Measurements from ENCODE around the gene CYP27A1.

Gene CYP27A1

GRCh38 chr2:218852911-218853667 is 71.1 kb downstream of the CYP27A1 start:
- peaks cover 12% of the 10 kb centered on the region for H3K79me1 ChIP-seq (ENCODE audit: low read length)
- peak overlapping the region; percentile 9 for H2BK12ac ChIP-seq (ENCODE audit: low read length)
- H3K79me2 ChIP-seq (ENCODE audit: control insufficient read depth, insufficient read depth, low read length, poor library complexity): no peaks in the 10 kb centered on the region
- no peaks in the 10 kb centered on the region for H3K27me3 ChIP-seq (ENCODE audit: insufficient read depth, low read length)
- no peak overlapping the region for H2AK5ac ChIP-seq (ENCODE audit: low read length)
- peaks cover 41 to 45% of the 10 kb centered on the region in 2 experiments for H3K4me1 ChIP-seq (ENCODE audit: control insufficient read depth in 1 of 2, insufficient read depth in 2 of 2, low read length in 2 of 2)
- H3K23ac ChIP-seq (ENCODE audit: low read length): no peak overlapping the region
- no CpG with 5 or more reads among the region's 16 CpGs for WGBS (ENCODE audit: extremely low coverage, insufficient coverage, insufficient read length)
- H3K4ac ChIP-seq (ENCODE audit: low read depth, low read length): no peak overlapping the region
- H3K27ac ChIP-seq (ENCODE audit: low read depth, low read length): peak overlapping the region; percentile 12
- H2AFZ ChIP-seq (ENCODE audit: insufficient read depth, low read length, poor library complexity): no peak overlapping the region
- H3K18ac ChIP-seq (ENCODE audit: low read length): no peak overlapping the region
- peak overlapping the region; percentile 75 for H4K91ac ChIP-seq (ENCODE audit: low read depth, low read length)
- no peaks in the 10 kb centered on the region for H3K36me3 ChIP-seq (ENCODE audit: control insufficient read depth in 1 of 2, insufficient read depth in 2 of 2, low read length in 2 of 2)
- no peak overlapping the region for H2BK5ac ChIP-seq (ENCODE audit: low read depth, low read length, poor library complexity)
- peak; percentile 37 to 71 for DNase-seq
- no peak overlapping the region for H4K12ac ChIP-seq (ENCODE audit: low read depth, low read length)
- no peak overlapping the region for H3K9ac ChIP-seq (ENCODE audit: low read length)
- no peaks in the 10 kb centered on the region for H3K9me3 ChIP-seq (ENCODE audit: insufficient read depth, low read depth, low read length)
- H3K4me3 ChIP-seq (ENCODE audit: low read depth, low read length): no peak overlapping the region
- H4K8ac ChIP-seq (ENCODE audit: low read depth, low read length): no peak overlapping the region
- H2BK120ac ChIP-seq (ENCODE audit: insufficient read depth, low read length, poor library complexity): peak overlapping the region; percentile 55
- peak overlapping the region; percentile 32 for H3K4me2 ChIP-seq (ENCODE audit: low read length)
- H3K14ac ChIP-seq (ENCODE audit: low read length): peak overlapping the region; percentile 54

GRCh38 chr2:218853766-218854165 is 71.8 kb downstream of the CYP27A1 start:
- no peak overlapping the region for H2AFZ ChIP-seq (ENCODE audit: insufficient read depth, low read length, poor library complexity)
- H3K4me3 ChIP-seq (ENCODE audit: low read depth, low read length): no peak overlapping the region
- H3K9ac ChIP-seq (ENCODE audit: low read length): no peak overlapping the region
- no peak for DNase-seq
- H2BK12ac ChIP-seq (ENCODE audit: low read length): no peak overlapping the region
- no peak overlapping the region for H3K4ac ChIP-seq (ENCODE audit: low read depth, low read length)
- no peaks in the 10 kb centered on the region for H3K79me2 ChIP-seq (ENCODE audit: control insufficient read depth, insufficient read depth, low read length, poor library complexity)
- peaks cover 48 to 52% of the 10 kb centered on the region in 2 experiments for H3K4me1 ChIP-seq (ENCODE audit: control insufficient read depth in 1 of 2, insufficient read depth in 2 of 2, low read length in 2 of 2)
- H3K9me3 ChIP-seq (ENCODE audit: insufficient read depth, low read depth, low read length): no peaks in the 10 kb centered on the region
- H4K8ac ChIP-seq (ENCODE audit: low read depth, low read length): no peak overlapping the region
- no peak overlapping the region for H2BK5ac ChIP-seq (ENCODE audit: low read depth, low read length, poor library complexity)
- no peaks in the 10 kb centered on the region for H3K36me3 ChIP-seq (ENCODE audit: control insufficient read depth in 1 of 2, insufficient read depth in 2 of 2, low read length in 2 of 2)
- H3K27me3 ChIP-seq (ENCODE audit: insufficient read depth, low read length): no peaks in the 10 kb centered on the region
- peak overlapping the region; percentile 45 for H4K91ac ChIP-seq (ENCODE audit: low read depth, low read length)
- H3K4me2 ChIP-seq (ENCODE audit: low read length): peak overlapping the region; percentile 26
- H3K23ac ChIP-seq (ENCODE audit: low read length): no peak overlapping the region
- peaks cover 12% of the 10 kb centered on the region for H3K79me1 ChIP-seq (ENCODE audit: low read length)
- H3K27ac ChIP-seq (ENCODE audit: low read depth, low read length): no peak overlapping the region
- no CpG with 5 or more reads among the region's 5 CpGs for WGBS (ENCODE audit: extremely low coverage, insufficient coverage, insufficient read length)
- H3K18ac ChIP-seq (ENCODE audit: low read length): peak overlapping the region; percentile 20
- no peak overlapping the region for H3K14ac ChIP-seq (ENCODE audit: low read length)
- H2AK5ac ChIP-seq (ENCODE audit: low read length): no peak overlapping the region
- no peak overlapping the region for H4K12ac ChIP-seq (ENCODE audit: low read depth, low read length)
- H2BK120ac ChIP-seq (ENCODE audit: insufficient read depth, low read length, poor library complexity): no peak overlapping the region

- no peak overlapping the region for H2AFZ ChIP-seq (ENCODE audit: insufficient read depth, low read length, poor library complexity)
- no peak overlapping the region for H3K9ac ChIP-seq (ENCODE audit: low read length)
- peak overlapping the region; percentile 15 for H4K91ac ChIP-seq (ENCODE audit: low read depth, low read length)
- no peak overlapping the region for H2BK120ac ChIP-seq (ENCODE audit: insufficient read depth, low read length, poor library complexity)
- no peak overlapping the region for H3K4me2 ChIP-seq (ENCODE audit: low read length)
- H3K27me3 ChIP-seq (ENCODE audit: insufficient read depth, low read length): no peaks in the 10 kb centered on the region
- no peak overlapping the region for H4K8ac ChIP-seq (ENCODE audit: low read depth, low read length)
- H2BK5ac ChIP-seq (ENCODE audit: low read depth, low read length, poor library complexity): no peak overlapping the region
- H3K9me3 ChIP-seq (ENCODE audit: insufficient read depth, low read depth, low read length): no peaks in the 10 kb centered on the region
- peaks cover 1% of the 10 kb centered on the region for H3K79me2 ChIP-seq (ENCODE audit: control insufficient read depth, insufficient read depth, low read length, poor library complexity)
- no peak overlapping the region for H3K4ac ChIP-seq (ENCODE audit: low read depth, low read length)
- H3K36me3 ChIP-seq (ENCODE audit: control insufficient read depth in 1 of 2, insufficient read depth in 2 of 2, low read length in 2 of 2): no peaks in the 10 kb centered on the region
- H3K14ac ChIP-seq (ENCODE audit: low read length): no peak overlapping the region
- H3K4me1 ChIP-seq (ENCODE audit: control insufficient read depth in 1 of 2, insufficient read depth in 2 of 2, low read length in 2 of 2): peaks cover 51 to 58% of the 10 kb centered on the region in 2 experiments
- no CpG with 5 or more reads among the region's 5 CpGs for WGBS (ENCODE audit: extremely low coverage, insufficient coverage, insufficient read length)
- peaks cover 14% of the 10 kb centered on the region for H3K79me1 ChIP-seq (ENCODE audit: low read length)
- no peak overlapping the region for H4K12ac ChIP-seq (ENCODE audit: low read depth, low read length)
- DNase-seq: no peak
- H2BK12ac ChIP-seq (ENCODE audit: low read length): peak overlapping the region; percentile 63
- no peak overlapping the region for H3K4me3 ChIP-seq (ENCODE audit: low read depth, low read length)
- no peak overlapping the region for H3K18ac ChIP-seq (ENCODE audit: low read length)
- H3K23ac ChIP-seq (ENCODE audit: low read length): no peak overlapping the region
- no peak overlapping the region for H2AK5ac ChIP-seq (ENCODE audit: low read length)
- H3K27ac ChIP-seq (ENCODE audit: low read depth, low read length): no peak overlapping the region
Measured at GRCh38 chr2:218854860-218855259, 72.9 kb downstream of the CYP27A1 start.

- peak overlapping the region; percentile 26 for H2BK120ac ChIP-seq (ENCODE audit: insufficient read depth, low read length, poor library complexity)
- H2BK5ac ChIP-seq (ENCODE audit: low read depth, low read length, poor library complexity): peak overlapping the region; percentile 63
- H3K4me3 ChIP-seq (ENCODE audit: low read depth, low read length): no peak overlapping the region
- H3K18ac ChIP-seq (ENCODE audit: low read length): peak overlapping the region; percentile 51
- no peaks in the 10 kb centered on the region for H3K27me3 ChIP-seq (ENCODE audit: insufficient read depth, low read length)
- peaks cover 5% of the 10 kb centered on the region for H3K79me2 ChIP-seq (ENCODE audit: control insufficient read depth, insufficient read depth, low read length, poor library complexity)
- peak overlapping the region; percentile 83 for H4K91ac ChIP-seq (ENCODE audit: low read depth, low read length)
- H4K8ac ChIP-seq (ENCODE audit: low read depth, low read length): peak overlapping the region; percentile 26
- no CpG with 5 or more reads among the region's 14 CpGs for WGBS (ENCODE audit: extremely low coverage, insufficient coverage, insufficient read length)
- H3K9ac ChIP-seq (ENCODE audit: low read length): no peak overlapping the region
- H3K4ac ChIP-seq (ENCODE audit: low read depth, low read length): peak overlapping the region; percentile 16
- H3K9me3 ChIP-seq (ENCODE audit: insufficient read depth, low read depth, low read length): no peaks in the 10 kb centered on the region
- no peak overlapping the region for H4K12ac ChIP-seq (ENCODE audit: low read depth, low read length)
- H2AFZ ChIP-seq (ENCODE audit: insufficient read depth, low read length, poor library complexity): peak overlapping the region; percentile 9
- H3K79me1 ChIP-seq (ENCODE audit: low read length): peaks cover 20% of the 10 kb centered on the region
- H3K4me1 ChIP-seq (ENCODE audit: control insufficient read depth in 1 of 2, insufficient read depth in 2 of 2, low read length in 2 of 2): peaks cover 57 to 65% of the 10 kb centered on the region in 2 experiments
- H3K36me3 ChIP-seq (ENCODE audit: control insufficient read depth in 1 of 2, insufficient read depth in 2 of 2, low read length in 2 of 2): no peaks in the 10 kb centered on the region
- H3K14ac ChIP-seq (ENCODE audit: low read length): peak overlapping the region; percentile 51
- peak overlapping the region; percentile 81 for H3K27ac ChIP-seq (ENCODE audit: low read depth, low read length)
- no peak for DNase-seq
- peak overlapping the region; percentile 7 for H3K4me2 ChIP-seq (ENCODE audit: low read length)
- no peak overlapping the region for H3K23ac ChIP-seq (ENCODE audit: low read length)
- H2AK5ac ChIP-seq (ENCODE audit: low read length): peak overlapping the region; percentile 2
- peak overlapping the region; percentile 63 for H2BK12ac ChIP-seq (ENCODE audit: low read length)
Measured at GRCh38 chr2:218855305-218856166, 73.6 kb downstream of the CYP27A1 start.
